ENCODE results near the gene ANAPC4.

ANAPC4 gene

GRCh38 chr4:25403699-25404098 is 26.6 kb downstream of the ANAPC4 start:
- no peak for TF ChIP-seq CTCF (IDR thresholded peaks at IDR 0.05; ENCODE audit: poor library complexity, severe bottlenecking)
- DNase-seq (ENCODE audit: low spot score) (no peak), ATAC-seq (ENCODE audit: low read depth) (no peak)
- Histone ChIP-seq H3K4me1 (ENCODE audit: insufficient read depth, poor library complexity, severe bottlenecking) (no peaks in the 10 kb centered on the region), H3K9me3 (ENCODE audit: severe bottlenecking) (no peaks in the 10 kb centered on the region), H3K27ac (ENCODE audit: poor library complexity, severe bottlenecking) (no peak overlapping the region), H3K27me3 (ENCODE audit: insufficient read depth, poor library complexity, severe bottlenecking) (no peaks in the 10 kb centered on the region), H3K4me3 (ENCODE audit: severe bottlenecking) (no peak overlapping the region), H3K36me3 (ENCODE audit: low read depth) (peaks cover 85% of the 10 kb centered on the region)

- Histone ChIP-seq H3K36me3 (ENCODE audit: low read depth) (peaks cover 92% of the 10 kb centered on the region), H3K27ac (ENCODE audit: poor library complexity, severe bottlenecking) (no peak overlapping the region), H3K9me3 (ENCODE audit: severe bottlenecking) (no peaks in the 10 kb centered on the region), H3K4me1 (ENCODE audit: insufficient read depth, poor library complexity, severe bottlenecking) (no peaks in the 10 kb centered on the region), H3K27me3 (ENCODE audit: insufficient read depth, poor library complexity, severe bottlenecking) (no peaks in the 10 kb centered on the region), H3K4me3 (ENCODE audit: severe bottlenecking) (no peak overlapping the region)
- ATAC-seq (ENCODE audit: low read depth), result no peak
- TF ChIP-seq CTCF (IDR thresholded peaks at IDR 0.05; ENCODE audit: poor library complexity, severe bottlenecking), result no peak
- DNase-seq (ENCODE audit: low spot score), result no peak
Observed at GRCh38 chr4:25405453-25405852, 28.4 kb downstream of the ANAPC4 start.

- TF ChIP-seq CTCF (IDR thresholded peaks at IDR 0.05; ENCODE audit: poor library complexity, severe bottlenecking), result no peak
- no peak overlapping the region for H3K4me3 ChIP-seq (ENCODE audit: severe bottlenecking)
- no peaks in the 10 kb centered on the region for H3K9me3 ChIP-seq (ENCODE audit: severe bottlenecking)
- ATAC-seq (ENCODE audit: low read depth) (no peak), DNase-seq (ENCODE audit: low spot score) (no peak)
- H3K4me1 ChIP-seq (ENCODE audit: insufficient read depth, poor library complexity, severe bottlenecking), result no peaks in the 10 kb centered on the region
- peaks cover 97% of the 10 kb centered on the region for H3K36me3 ChIP-seq (ENCODE audit: low read depth)
- H3K27me3 ChIP-seq (ENCODE audit: insufficient read depth, poor library complexity, severe bottlenecking), result no peaks in the 10 kb centered on the region
- no peak overlapping the region for H3K27ac ChIP-seq (ENCODE audit: poor library complexity, severe bottlenecking)
Observed at GRCh38 chr4:25406081-25406692, 29.1 kb downstream of the ANAPC4 start.

- no peak for ATAC-seq (ENCODE audit: low read depth)
- TF ChIP-seq CTCF (IDR thresholded peaks at IDR 0.05; ENCODE audit: poor library complexity, severe bottlenecking), result no peak
- DNase-seq (ENCODE audit: low spot score), result no peak
- Histone ChIP-seq H3K4me1 (ENCODE audit: insufficient read depth, poor library complexity, severe bottlenecking) (no peaks in the 10 kb centered on the region), H3K4me3 (ENCODE audit: severe bottlenecking) (no peak overlapping the region), H3K27ac (ENCODE audit: poor library complexity, severe bottlenecking) (no peak overlapping the region), H3K9me3 (ENCODE audit: severe bottlenecking) (no peaks in the 10 kb centered on the region), H3K36me3 (ENCODE audit: low read depth) (peaks cover 90% of the 10 kb centered on the region), H3K27me3 (ENCODE audit: insufficient read depth, poor library complexity, severe bottlenecking) (no peaks in the 10 kb centered on the region)
Observed at GRCh38 chr4:25410820-25411529, 33.9 kb downstream of the ANAPC4 start.

GRCh38 chr4:25413261-25413660 is 36.2 kb downstream of the ANAPC4 start:
- ATAC-seq (ENCODE audit: low read depth), result no peak
- no peaks in the 10 kb centered on the region for H3K9me3 ChIP-seq (ENCODE audit: severe bottlenecking)
- no peak overlapping the region for H3K27ac ChIP-seq (ENCODE audit: poor library complexity, severe bottlenecking)
- H3K4me3 ChIP-seq (ENCODE audit: severe bottlenecking), result no peak overlapping the region
- H3K36me3 ChIP-seq (ENCODE audit: low read depth), result peaks cover 84% of the 10 kb centered on the region
- H3K4me1 ChIP-seq (ENCODE audit: insufficient read depth, poor library complexity, severe bottlenecking), result no peaks in the 10 kb centered on the region
- DNase-seq (ENCODE audit: low spot score), result no peak
- H3K27me3 ChIP-seq (ENCODE audit: insufficient read depth, poor library complexity, severe bottlenecking), result no peaks in the 10 kb centered on the region
- no peak for TF ChIP-seq CTCF (IDR thresholded peaks at IDR 0.05; ENCODE audit: poor library complexity, severe bottlenecking)
